Measurements from ENCODE around the gene PGPEP1.
"Not testable (repeated sequence)": the region's sequence is repeated elsewhere in the genome, so short reads cannot be mapped to it uniquely, and the experiment has no call there.

PGPEP1 gene

DNA sequence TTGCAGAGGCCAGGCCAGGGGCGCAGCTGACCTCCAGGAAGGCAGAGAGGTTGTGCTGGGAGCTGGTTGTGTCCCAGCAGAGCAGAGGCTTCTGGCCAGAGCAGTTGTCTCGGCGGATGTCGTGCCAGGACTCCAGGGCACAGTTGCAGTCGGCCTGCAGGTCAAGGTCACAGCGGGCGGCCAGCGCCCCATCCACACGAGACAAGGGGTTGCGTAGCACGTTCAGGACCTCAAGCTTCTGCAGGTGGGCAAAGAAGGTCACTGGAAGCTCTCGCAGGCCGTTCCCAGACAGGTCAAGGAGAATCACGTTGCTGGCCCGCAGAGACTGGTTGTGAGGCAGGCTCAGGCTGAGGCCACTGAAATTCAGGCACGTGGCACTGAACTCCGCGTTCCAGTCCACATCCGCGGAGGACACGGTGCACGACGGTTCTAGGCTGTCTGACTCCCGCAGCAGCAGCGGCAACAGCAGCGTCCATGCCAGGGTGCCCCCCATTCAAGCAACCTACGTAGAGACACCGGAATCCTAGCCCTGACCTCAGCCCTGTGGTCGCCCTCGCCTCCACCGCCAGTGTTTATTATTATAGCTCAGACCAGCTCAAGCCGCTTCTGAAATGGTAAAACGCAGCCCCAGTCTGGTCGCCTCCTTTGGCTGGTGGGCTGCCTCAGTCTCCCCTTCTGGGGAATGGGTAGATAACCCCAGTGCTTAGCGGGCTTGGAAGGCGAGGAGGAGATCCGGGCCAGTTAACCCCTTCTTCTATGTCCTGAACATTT, 56.3 kb downstream of the PGPEP1 start:
- DNase-seq, result no peak

DNA sequence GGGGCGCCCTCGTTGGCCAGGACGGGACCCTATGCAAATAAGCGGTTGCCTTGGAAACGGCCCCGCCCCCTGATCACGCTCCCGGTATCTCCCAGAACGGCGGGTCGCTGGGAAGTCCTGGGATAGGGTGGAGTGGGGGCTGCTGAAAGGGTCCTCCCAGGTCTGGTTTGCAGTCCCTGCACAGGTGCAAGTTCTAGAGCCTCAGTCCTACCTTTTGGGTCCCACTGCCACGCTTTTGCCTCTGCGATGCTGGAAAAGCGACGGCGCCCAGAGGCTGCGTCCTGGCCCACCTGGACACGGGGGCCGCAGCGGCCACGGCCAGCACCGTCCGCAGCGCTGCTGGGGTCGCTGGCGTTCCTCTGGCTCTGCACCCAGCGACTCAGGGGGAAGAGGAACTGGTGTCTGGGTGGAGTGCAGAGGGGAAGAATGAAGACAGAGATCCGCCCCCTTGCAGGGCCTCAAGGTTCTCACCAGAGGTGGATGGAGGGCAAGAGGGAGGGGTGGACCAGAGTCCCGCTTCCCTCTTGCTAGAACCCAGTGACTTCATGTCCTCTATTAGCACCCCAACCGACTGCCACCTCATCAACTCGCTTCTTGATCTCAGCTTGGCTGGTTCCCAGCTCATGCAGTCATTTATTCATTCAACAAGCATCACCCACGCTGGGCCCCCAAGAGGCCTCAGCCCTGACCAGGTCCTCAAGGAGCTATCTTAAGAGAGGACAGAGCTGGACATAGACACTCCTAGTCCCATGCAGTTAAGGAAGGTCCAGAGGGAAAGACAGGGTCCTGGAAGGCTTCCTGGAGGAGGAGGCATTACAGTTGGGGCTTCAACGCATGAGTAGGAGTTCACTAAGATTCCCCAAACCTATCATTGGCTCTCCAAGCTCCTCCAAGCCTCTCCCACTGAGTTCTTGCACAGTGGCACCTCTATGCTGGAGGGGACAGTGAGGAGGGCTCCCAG, 57.1 kb downstream of the PGPEP1 start, which contains the start of gene LRRC25:
Gene LRRC25 (minus strand): TSS at position 381 of the 961 bp plus-strand sequence. CDS start 659 bp downstream, outside the sequence.
- peak; percentile 71 for DNase-seq

GRCh38 chr19:18399008-18399407, 58.6 kb downstream of the PGPEP1 start:
- no peak for DNase-seq

- DNase-seq, result peak; percentile 73
Observed at GRCh38 chr19:18401580-18402112, 61.2 kb downstream of the PGPEP1 start.

- not testable (repeated sequence) for DNase-seq
Observed at GRCh38 chr19:18402455-18403248, 62.3 kb downstream of the PGPEP1 start.

DNA sequence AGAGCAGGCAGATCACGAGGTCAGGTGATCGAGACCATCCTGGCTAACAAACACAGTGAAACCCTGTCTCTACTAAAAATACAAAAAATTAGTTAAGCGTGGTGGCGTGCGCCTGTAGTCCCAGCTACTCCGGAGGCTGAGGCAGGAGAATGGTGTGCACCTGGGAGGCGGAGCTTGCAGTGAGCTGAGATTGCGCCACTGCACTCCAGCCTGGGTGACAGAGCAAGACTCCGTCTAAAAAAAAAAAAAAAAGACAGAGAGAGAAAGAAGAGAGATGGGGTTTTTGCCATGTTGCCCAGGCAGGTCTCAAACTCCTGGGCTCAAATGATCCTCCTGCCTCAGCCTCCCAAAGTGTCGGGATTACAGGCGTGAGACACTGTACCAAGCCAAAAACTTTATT, 65.4 kb downstream of the PGPEP1 start:
- DNase-seq, result not testable (repeated sequence)

- DNase-seq, result no peak
Observed at GRCh38 chr19:18406749-18407148, 66.4 kb downstream of the PGPEP1 start.

DNA sequence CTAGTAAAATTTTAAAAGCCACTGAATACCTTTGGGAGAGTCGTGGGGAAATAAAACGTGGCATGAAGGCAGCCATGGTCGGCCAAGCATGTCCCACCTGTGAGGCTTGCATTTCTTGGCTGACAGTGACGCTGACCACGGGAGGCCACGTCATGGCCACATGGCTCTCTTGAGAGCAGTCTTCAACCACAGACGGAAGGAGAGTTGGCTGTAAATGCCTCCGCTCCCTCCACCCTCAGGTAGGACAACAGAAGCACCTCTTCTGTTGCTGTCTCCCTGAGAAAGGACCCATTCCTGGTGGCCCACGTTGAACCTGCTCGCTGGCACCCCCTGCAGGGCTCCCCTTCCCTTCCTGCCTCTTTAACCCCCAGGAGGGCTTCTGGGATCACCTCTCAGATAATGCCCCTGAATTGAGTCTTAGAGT, 67.7 kb downstream of the PGPEP1 start:
- DNase-seq, result peak; percentile 68

- no peak for DNase-seq
Observed at GRCh38 chr19:18412610-18413239, 72.3 kb downstream of the PGPEP1 start.

DNA sequence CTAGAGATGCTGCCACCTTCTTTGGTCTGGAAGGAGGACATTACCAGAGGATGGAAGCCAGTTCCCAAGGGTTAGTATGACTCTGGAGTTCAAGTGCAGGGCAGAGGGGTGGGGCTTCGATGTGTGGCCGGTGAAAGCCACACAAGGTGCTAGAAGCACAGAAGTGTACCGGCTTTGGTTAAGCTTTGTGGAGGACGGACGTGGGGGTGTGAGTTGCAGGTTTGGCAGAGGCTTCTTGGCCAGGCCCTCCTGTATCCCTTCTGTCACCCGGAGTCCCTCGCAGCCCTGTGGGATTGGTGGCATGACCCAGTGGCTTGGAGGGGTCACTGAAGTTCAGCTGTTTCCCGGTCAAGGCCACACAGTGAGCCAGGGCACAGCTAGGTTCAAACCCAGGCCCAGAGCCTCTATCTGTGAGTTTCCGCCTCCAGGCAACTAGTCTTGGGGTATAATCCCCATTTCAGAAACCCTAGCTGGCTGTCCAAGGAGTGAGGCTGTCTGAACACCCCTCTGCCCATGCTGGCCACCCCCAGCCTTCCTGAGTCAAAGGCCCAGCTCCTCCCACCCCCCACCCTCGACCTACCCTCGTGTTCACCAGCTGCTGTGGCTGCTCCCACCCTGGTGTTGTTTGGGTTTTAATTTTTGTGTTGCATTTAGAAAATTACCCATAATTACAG, 74.2 kb downstream of the PGPEP1 start:
- DNase-seq, result peak; percentile 57

- DNase-seq, result no peak
Observed at GRCh38 chr19:18415178-18415867, 74.9 kb downstream of the PGPEP1 start.

DNA sequence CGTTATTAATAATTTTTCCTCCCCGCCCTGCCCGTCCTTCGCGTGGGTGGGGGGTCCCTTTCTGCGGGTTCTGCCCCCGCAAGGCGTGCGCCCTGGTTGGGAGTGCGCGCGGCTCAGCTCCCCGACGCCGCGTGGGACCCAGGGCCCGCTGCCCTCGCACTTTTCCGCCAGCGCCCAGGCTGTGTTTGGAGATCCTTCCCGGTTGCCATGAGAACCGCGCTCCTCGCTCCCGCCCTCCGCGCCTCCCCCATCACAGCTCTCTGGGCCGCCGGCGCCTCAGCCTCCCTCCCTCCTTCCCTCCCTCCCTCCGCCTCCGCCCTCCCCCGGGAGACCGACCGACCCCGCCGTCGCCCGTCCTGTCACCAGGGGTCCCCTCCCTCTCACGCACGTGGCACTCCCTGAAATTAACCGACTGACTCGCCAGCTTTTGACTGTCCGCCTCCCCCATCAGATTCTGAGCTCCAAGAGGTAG, 76.4 kb downstream of the PGPEP1 start:
- DNase-seq, result peak; percentile 97

DNA sequence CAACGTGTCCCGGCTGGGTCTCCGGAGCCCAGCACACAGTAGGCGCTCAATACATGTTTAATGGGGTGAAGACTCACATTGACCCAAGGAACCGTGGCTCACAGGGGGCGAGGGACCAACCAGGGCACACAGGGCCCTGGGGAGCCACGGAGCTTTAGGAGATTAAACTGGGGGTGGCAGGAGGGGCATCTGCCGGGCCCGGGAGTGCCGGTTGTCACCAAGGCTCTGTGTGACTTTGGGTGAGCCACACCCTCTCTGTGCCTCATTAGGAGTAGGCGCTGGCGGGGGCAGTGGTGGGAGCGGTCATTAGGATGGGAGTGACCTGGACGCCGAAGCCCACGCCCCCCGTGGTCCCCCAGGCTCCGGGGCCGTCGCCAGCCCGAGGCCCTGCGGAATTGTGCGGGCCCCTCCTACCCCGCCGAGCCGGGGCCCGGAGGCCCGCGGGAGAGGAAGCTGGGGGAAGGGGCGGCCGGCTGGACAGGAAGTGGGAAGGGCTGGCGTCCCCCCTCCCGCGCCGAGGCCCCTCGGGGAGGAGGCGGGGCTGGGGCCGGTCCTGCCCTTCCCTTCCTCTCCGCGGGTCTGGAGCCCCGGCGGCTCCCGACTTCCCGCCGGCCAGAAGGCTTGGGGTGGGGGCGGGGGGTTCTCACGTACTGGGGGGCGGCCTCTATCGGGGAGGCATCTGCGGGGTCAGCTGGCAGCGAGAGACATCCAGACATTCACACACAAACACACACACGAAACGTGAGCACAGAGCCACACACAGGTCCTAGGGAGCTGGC, 77.0 kb downstream of the PGPEP1 start:
- DNase-seq, result peak; percentile 97

DNA sequence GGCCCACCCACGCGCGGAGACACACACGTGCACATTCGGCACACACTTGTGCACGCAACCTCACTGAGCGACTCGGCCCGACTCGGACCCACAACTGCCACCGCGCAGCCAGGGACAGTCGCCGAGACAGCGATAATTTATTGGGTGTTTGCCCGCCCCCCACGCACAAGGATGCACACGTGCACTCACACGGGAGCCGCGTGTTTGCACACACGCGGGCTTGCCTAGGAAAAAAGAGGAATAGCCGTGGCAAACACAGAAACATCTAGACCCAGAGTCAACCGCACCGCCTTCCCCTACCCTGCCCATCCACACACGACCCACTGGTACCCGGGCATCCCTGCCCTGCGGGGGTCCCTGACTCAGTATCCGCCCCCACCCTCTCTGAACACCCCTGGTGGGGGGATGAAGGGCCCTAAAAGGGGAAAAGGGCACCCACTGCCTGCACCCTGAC, 77.7 kb downstream of the PGPEP1 start:
- no peak for DNase-seq

DNA sequence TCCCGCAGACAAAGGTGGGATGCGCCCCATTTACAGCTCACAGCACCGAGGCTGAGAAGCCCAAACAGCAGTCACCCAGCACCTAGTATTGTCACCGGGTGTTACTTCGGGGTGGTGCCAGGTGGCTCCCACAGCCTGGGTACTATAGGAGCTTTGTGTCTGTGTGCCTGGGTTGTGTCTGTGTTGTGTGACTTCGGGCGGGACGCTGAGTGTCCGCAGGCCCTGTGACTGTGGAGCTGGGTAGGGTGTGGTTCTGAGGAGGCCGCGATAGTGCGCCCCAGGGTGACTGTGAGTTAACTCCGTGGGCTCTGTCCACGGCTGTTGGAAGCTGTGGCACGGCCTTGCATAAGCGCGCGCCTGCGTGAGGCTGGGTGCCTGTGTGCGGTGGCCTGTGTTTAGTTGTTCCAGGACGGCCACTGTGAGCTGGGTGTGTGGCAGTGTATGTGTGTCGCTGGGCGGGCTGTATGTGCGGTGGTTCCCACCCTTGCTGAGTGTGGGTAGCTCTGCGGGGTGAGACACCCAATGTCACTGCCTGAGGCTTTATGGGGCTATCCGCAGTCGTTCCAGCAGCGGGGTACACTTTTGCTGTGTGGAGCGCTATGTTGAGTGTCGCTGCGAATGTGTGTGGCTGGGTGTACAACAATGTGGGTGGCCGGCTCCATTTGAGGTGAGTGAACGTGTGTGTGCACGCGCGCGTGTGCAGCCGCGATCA, 78.2 kb downstream of the PGPEP1 start:
- no peak for DNase-seq

DNA sequence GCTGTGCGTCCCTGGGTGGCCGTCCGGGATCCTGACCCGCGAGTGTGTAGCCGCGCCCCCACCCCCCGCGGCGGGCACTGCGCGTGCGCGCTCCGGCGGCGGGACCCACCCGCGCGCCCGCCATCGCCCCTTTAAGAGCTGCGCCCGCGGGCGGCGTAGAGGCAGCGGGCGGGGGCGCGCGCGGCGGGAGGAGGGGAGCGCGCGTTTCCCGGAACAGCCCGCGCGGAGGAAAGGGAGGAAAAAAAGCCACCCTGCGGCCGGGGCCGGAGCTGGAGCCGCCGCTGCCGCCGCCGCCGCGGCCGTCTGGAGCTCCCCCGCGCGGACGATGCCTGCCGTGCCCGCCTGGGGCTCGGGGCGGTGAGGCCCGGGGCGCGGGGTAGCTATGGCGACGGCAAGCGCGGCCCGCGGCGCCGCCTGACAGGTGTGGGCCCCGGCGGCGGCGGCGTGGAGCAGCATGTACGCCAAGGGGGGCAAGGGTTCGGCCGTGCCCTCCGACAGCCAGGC, 78.8 kb downstream of the PGPEP1 start, which contains the start of gene SSBP4:
Gene SSBP4 (plus strand): TSS at position 204 of the 504 bp plus-strand sequence. CDS start 251 bp downstream, at position 455.
- DNase-seq, result peak; percentile 91

Measured in NCI-H82 (cell line).